HuH-7.5 (cell line): ENCODE results near the gene HDAC9.

Experiments used
- DNase-seq: peaks from one replicate; pipeline ENCODE4 v3.0.0; 2011; ENCODE audit warnings: low spot score

Gene HDAC9

GRCh38 chr7:18558503-18558902, 63.0 kb downstream of the HDAC9 start:
- no peak for DNase-seq

GRCh38 chr7:18558910-18559309, 63.4 kb downstream of the HDAC9 start:
- DNase-seq = no peak

- DNase-seq = no peak
Observed at GRCh38 chr7:18559756-18560155, 64.2 kb downstream of the HDAC9 start.

GRCh38 chr7:18564779-18565178, 69.2 kb downstream of the HDAC9 start:
- DNase-seq = no peak

- no peak for DNase-seq
Observed at GRCh38 chr7:18565337-18565736, 69.8 kb downstream of the HDAC9 start.

GRCh38 chr7:18566205-18566604, 70.7 kb downstream of the HDAC9 start:
- DNase-seq = no peak

GRCh38 chr7:18566829-18567228, 71.3 kb downstream of the HDAC9 start:
- no peak for DNase-seq

- DNase-seq = no peak
Observed at GRCh38 chr7:18570441-18570840, 74.9 kb downstream of the HDAC9 start.

- no peak for DNase-seq
Observed at GRCh38 chr7:18570890-18571478, 75.4 kb downstream of the HDAC9 start.

- DNase-seq = no peak
Observed at GRCh38 chr7:18572154-18572553, 76.6 kb downstream of the HDAC9 start.

- no peak for DNase-seq
Observed at GRCh38 chr7:18572885-18573284, 77.3 kb downstream of the HDAC9 start.

GRCh38 chr7:18573410-18574234, 78.1 kb downstream of the HDAC9 start:
- no peak for DNase-seq

GRCh38 chr7:18574235-18574540, 78.6 kb downstream of the HDAC9 start:
- DNase-seq = no peak

GRCh38 chr7:18574676-18575075, 79.1 kb downstream of the HDAC9 start:
- no peak for DNase-seq

- no peak for DNase-seq
Observed at GRCh38 chr7:18575622-18576572, 80.3 kb downstream of the HDAC9 start.

GRCh38 chr7:18577096-18577771, 81.7 kb downstream of the HDAC9 start:
- no peak for DNase-seq

GRCh38 chr7:18579698-18580097, 84.1 kb downstream of the HDAC9 start:
- DNase-seq = no peak

GRCh38 chr7:18580950-18581349, 85.4 kb downstream of the HDAC9 start:
- DNase-seq = no peak

GRCh38 chr7:18583305-18583704, 87.8 kb downstream of the HDAC9 start:
- no peak for DNase-seq

GRCh38 chr7:18590241-18590640, 94.7 kb downstream of the HDAC9 start:
- no peak for DNase-seq

GRCh38 chr7:18590744-18591340, 95.3 kb downstream of the HDAC9 start:
- DNase-seq = no peak
